ENCODE measurements around the gene NHLH2. TPM values are rescaled to one million over a fixed set of nuclear protein-coding genes. Genes with fewer than 3 reads are reported as not detected.

The NHLH2 gene
- total RNA-seq, 4 donors from 2014 or later = not detected

GRCh38 chr1:115791816-115792215, 49.1 kb downstream of the NHLH2 start:
- no peak for TF ChIP-seq CTCF (IDR thresholded peaks at IDR 0.05; ENCODE audit: low read depth)

GRCh38 chr1:115790846-115791245, 50.1 kb downstream of the NHLH2 start:
- no peak for TF ChIP-seq CTCF (IDR thresholded peaks at IDR 0.05; ENCODE audit: low read depth)

- TF ChIP-seq CTCF (IDR thresholded peaks at IDR 0.05; ENCODE audit: low read depth) = no peak
These were observed 50.6 kb downstream of the NHLH2 start for GRCh38 chr1:115790356-115790755.

Other genes starting within 250 kb of the NHLH2 start
- 1 to 10 TPM; 4.1 to 7.2 (median 5.9) TPM for gene VANGL1, start 199.2 kb downstream of the NHLH2 start, total RNA-seq
- gene CASQ2, start 72.4 kb downstream of the NHLH2 start, total RNA-seq = 10 to 100 TPM in 1 of 4 donors, 1 to 10 TPM in 3; 2.4 to 22.2 (median 5.4) TPM
- gene SLC22A15, start 135.4 kb upstream of the NHLH2 start, total RNA-seq = 10 to 100 TPM in 2 of 4 donors, 1 to 10 TPM in 2; 6.6 to 24.5 (median 13.1) TPM

Data from subcutaneous adipose tissue (tissue), 4 donors.